GM23338 (cell line): ENCODE results near the gene SOX13. TPM values are rescaled to one million over a fixed set of nuclear protein-coding genes. Genes with fewer than 3 reads are reported as not detected.
A peak's percentile ranks its signal among the peaks of the same experiment; 100 is the strongest.

Source experiments
- ATAC-seq: fragments of 200-7000 bp; cut with Tn5 transposase; 3 replicates; pipeline ENCODE4 v1.9.1; 2020
- DNase-seq: peaks from one replicate; pipeline ENCODE4 v3.0.0-alpha.2; 2015; ENCODE audit warnings: low spot score
- H2AFZ ChIP-seq: fragments of 200-600 bp; sonication (generic); 2 replicates; pipeline ENCODE4 v1.8.0; 2016; ENCODE audit warnings: antibody characterized with exemption, mild to moderate bottlenecking, moderate library complexity
- H3F3A ChIP-seq: fragments of 200-600 bp; sonication (generic); replicated peaks from 2 replicates; pipeline ENCODE4 v1.8.0; 2017; ENCODE audit warnings: antibody characterized with exemption, mixed run types, low read depth
- H3K27ac ChIP-seq: fragments of 200-600 bp; sonication (generic); 2 replicates; pipeline ENCODE4 v1.6.1; 2016; ENCODE audit warnings: low read depth
- H3K27me3 ChIP-seq: fragments of 200-600 bp; sonication (generic); 2 replicates; pipeline ENCODE4 v1.8.0; 2016; ENCODE audit warnings: mild to moderate bottlenecking, mixed run types, moderate library complexity; ENCODE audit not compliant: insufficient read depth
- H3K36me3 ChIP-seq: fragments of 200-600 bp; sonication (generic); 2 replicates; pipeline ENCODE4 v1.8.0; 2016; ENCODE audit warnings: mild to moderate bottlenecking; ENCODE audit not compliant: insufficient read depth
- H3K4me1 ChIP-seq: fragments of 200-600 bp; sonication (generic); 2 replicates; pipeline ENCODE4 v1.8.0; 2016; ENCODE audit warnings: mild to moderate bottlenecking, moderate library complexity; ENCODE audit not compliant: insufficient read depth
- H3K4me2 ChIP-seq: fragments of 200-600 bp; sonication (generic); 2 replicates; pipeline ENCODE4 v1.7.1; 2017; ENCODE audit warnings: mixed run types
- H3K4me3 ChIP-seq: fragments of 200-600 bp; sonication (generic); 2 replicates; pipeline ENCODE4 v1.6.1; 2016; ENCODE audit warnings: mixed run types
- H3K79me2 ChIP-seq: fragments of 200-600 bp; sonication (generic); replicated peaks from 2 replicates; pipeline ENCODE4 v1.8.0; 2017; ENCODE audit warnings: mild to moderate bottlenecking; ENCODE audit not compliant: insufficient read depth
- H3K9me2 ChIP-seq: fragments of 200-600 bp; sonication (generic); 2 replicates; pipeline ENCODE4 v1.8.0; 2017; ENCODE audit not compliant: insufficient read depth
- H4K20me1 ChIP-seq: fragments of 200-600 bp; sonication (generic); replicated peaks from 2 replicates; pipeline ENCODE4 v1.8.0; 2017; ENCODE audit warnings: mild to moderate bottlenecking; ENCODE audit not compliant: insufficient read depth
- H3K27ac Mint-ChIP-seq: 2 replicates; pipeline ENCODE4 v1.8.0; 2020; ENCODE audit warnings: inconsistent platforms, mild to moderate bottlenecking, moderate library complexity, mixed read lengths
- H3K27me3 Mint-ChIP-seq: 3 replicates; pipeline ENCODE4 v1.8.0; 2022; ENCODE audit warnings: low read depth, mild to moderate bottlenecking, moderate library complexity, mixed read lengths, inconsistent platforms; ENCODE audit not compliant: insufficient read depth, poor library complexity
- H3K36me3 Mint-ChIP-seq: 3 replicates; pipeline ENCODE4 v1.8.0; 2021; ENCODE audit warnings: low read depth, mild to moderate bottlenecking, inconsistent platforms, moderate library complexity, mixed read lengths
- H3K4me1 Mint-ChIP-seq: 3 replicates; pipeline ENCODE4 v1.8.0; 2020; ENCODE audit warnings: mild to moderate bottlenecking, inconsistent platforms, mixed read lengths
- H3K4me3 Mint-ChIP-seq: 3 replicates; pipeline ENCODE4 v1.8.0; 2021; ENCODE audit warnings: moderate library complexity, mild to moderate bottlenecking, inconsistent platforms, mixed read lengths
- H3K9me3 Mint-ChIP-seq: 3 replicates; pipeline ENCODE4 v1.8.0; 2020; ENCODE audit warnings: moderate library complexity, mild to moderate bottlenecking, inconsistent platforms, mixed read lengths
- CREB1 ChIP-seq: fragments of 250-450 bp; sonication (Bioruptor Pico); IDR thresholded peaks from 2 replicates; pipeline ENCODE4 v1.5.0; 2020; ENCODE audit warnings: low read depth, mild to moderate bottlenecking, moderate library complexity
- CTCF ChIP-seq, 2 experiments: fragments of 200-600 bp in 1 of 2; sonication (generic) in 1 of 2; conservative IDR thresholded peaks; 2 replicates each; pipeline versions ENCODE4 v1.5.1 to v1.6.1; 2016 to 2017; ENCODE audit warnings: antibody characterized with exemption in 2 of 2, low read depth in 2 of 2, mild to moderate bottlenecking in 2 of 2, moderate library complexity in 1 of 2
- ETS1 ChIP-seq: IDR thresholded peaks from 2 replicates; pipeline ENCODE4 v1.6.1; 2016; ENCODE audit warnings: antibody characterized with exemption
- EZH2 ChIP-seq: fragments of 200-600 bp; sonication (generic); IDR thresholded peaks from one replicate; pipeline ENCODE4 v1.8.0; 2017; ENCODE audit warnings: antibody characterized with exemption, mild to moderate bottlenecking, low read depth; ENCODE audit not compliant: unreplicated experiment
- EZH2phosphoT487 ChIP-seq: fragments of 200-600 bp; sonication (generic); IDR thresholded peaks from one replicate; pipeline ENCODE4 v1.8.1; 2018; ENCODE audit warnings: antibody characterized with exemption; ENCODE audit not compliant: unreplicated experiment
- JUNB ChIP-seq: IDR thresholded peaks from one replicate; pipeline ENCODE4 v1.6.1; 2016; ENCODE audit warnings: antibody characterized with exemption; ENCODE audit not compliant: unreplicated experiment
- NANOG ChIP-seq: IDR thresholded peaks from 2 replicates; pipeline ENCODE4 v1.6.1; 2016; ENCODE audit warnings: antibody characterized with exemption, borderline replicate concordance
- POLR2AphosphoS5 ChIP-seq: IDR thresholded peaks from 2 replicates; pipeline ENCODE4 v1.6.1; 2016; ENCODE audit warnings: antibody characterized with exemption, low read depth
- STAT1 ChIP-seq: IDR thresholded peaks from one replicate; pipeline ENCODE4 v1.6.1; 2016; ENCODE audit warnings: antibody characterized with exemption; ENCODE audit not compliant: unreplicated experiment
- ZNF114 ChIP-seq: fragments of 250-450 bp; sonication (Bioruptor Pico); IDR thresholded peaks from 2 replicates; pipeline ENCODE4 v1.5.0; 2020; ENCODE audit warnings: mild to moderate bottlenecking, moderate library complexity
- ZNF331 ChIP-seq: fragments of 250-450 bp; sonication (Bioruptor Pico); IDR thresholded peaks from 2 replicates; pipeline ENCODE4 v1.5.0; 2020; ENCODE audit warnings: low read depth, mild to moderate bottlenecking, moderate library complexity
- ZNF462 ChIP-seq: fragments of 250-450 bp; sonication (Bioruptor Pico); IDR thresholded peaks from 2 replicates; pipeline ENCODE4 v1.5.0; 2020; ENCODE audit warnings: mild to moderate bottlenecking, moderate library complexity
- polyA plus RNA-seq: library from polyadenylated mRNA; unstranded; fragments of >200 nt; fragmentation: Nextera tagmentation; extraction: Ambion mirVana; gene quantifications from 2 replicates; pipeline ENCODE4 v1.2.1, GENCODE V29; 2016
- total RNA-seq: library from RNA; depleted of rRNA; stranded (reverse); fragments of >200 nt; shearing (Covaris generic); gene quantifications from 2 replicates; pipeline ENCODE4 v1.2.3, GENCODE V29; 2014
- TF ChIP-seq, protein P1 (sequence below): IDR thresholded peaks from one replicate; pipeline ENCODE4 v1.6.1; 2018; ENCODE audit warnings: antibody characterized with exemption; ENCODE audit not compliant: unreplicated experiment

SOX13 gene
- total and polyA plus RNA-seq, 2 experiments from 2014 or later = 28.6 to 123 TPM

DNA sequence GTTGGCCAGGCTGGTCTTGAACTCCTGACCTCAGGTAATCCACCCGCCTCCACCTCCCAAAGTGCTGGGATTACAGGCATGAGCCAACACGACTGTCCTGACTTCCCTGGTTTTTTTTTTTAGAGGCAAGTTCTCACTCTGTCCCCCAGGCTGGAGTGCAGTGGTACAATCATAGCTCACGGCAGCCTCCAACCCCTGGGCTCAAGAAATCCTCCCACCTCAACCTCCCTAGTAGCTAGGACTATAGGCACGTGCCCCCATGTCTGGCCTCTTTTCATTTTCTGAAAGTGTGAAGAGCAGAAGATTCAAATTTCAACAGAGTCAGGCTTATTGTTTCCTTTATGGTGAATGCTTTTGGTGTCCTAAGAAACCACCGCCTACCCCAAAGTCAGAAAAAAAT is 21.7 kb upstream of the SOX13 start:
- no peaks in the 10 kb centered on the region for H3K4me1 Mint-ChIP-seq
- no peak for ATAC-seq

More for the DNA sequence above, 21.7 kb upstream of the SOX13 start:
- no peak for DNase-seq
- H4K20me1 ChIP-seq = no peaks in the 10 kb centered on the region
- Mint-ChIP-seq H3K27ac (peak overlapping the region; percentile 10; the same call in 1 of the 2 replicates), H3K9me3 (no peaks in the 10 kb centered on the region), H3K4me3 (no peak overlapping the region), H3K36me3 (no peaks in the 10 kb centered on the region), H3K27me3 (peaks cover 4% of the 10 kb centered on the region)
- H3K79me2 ChIP-seq = no peaks in the 10 kb centered on the region
- H3K36me3 ChIP-seq = no peaks in the 10 kb centered on the region
- H3K4me3 ChIP-seq = no peak overlapping the region
- no peaks in the 10 kb centered on the region for H3K4me1 ChIP-seq
- no peaks in the 10 kb centered on the region for H3K9me2 ChIP-seq
- H2AFZ ChIP-seq = no peak overlapping the region
- TF ChIP-seq, protein P1, sequence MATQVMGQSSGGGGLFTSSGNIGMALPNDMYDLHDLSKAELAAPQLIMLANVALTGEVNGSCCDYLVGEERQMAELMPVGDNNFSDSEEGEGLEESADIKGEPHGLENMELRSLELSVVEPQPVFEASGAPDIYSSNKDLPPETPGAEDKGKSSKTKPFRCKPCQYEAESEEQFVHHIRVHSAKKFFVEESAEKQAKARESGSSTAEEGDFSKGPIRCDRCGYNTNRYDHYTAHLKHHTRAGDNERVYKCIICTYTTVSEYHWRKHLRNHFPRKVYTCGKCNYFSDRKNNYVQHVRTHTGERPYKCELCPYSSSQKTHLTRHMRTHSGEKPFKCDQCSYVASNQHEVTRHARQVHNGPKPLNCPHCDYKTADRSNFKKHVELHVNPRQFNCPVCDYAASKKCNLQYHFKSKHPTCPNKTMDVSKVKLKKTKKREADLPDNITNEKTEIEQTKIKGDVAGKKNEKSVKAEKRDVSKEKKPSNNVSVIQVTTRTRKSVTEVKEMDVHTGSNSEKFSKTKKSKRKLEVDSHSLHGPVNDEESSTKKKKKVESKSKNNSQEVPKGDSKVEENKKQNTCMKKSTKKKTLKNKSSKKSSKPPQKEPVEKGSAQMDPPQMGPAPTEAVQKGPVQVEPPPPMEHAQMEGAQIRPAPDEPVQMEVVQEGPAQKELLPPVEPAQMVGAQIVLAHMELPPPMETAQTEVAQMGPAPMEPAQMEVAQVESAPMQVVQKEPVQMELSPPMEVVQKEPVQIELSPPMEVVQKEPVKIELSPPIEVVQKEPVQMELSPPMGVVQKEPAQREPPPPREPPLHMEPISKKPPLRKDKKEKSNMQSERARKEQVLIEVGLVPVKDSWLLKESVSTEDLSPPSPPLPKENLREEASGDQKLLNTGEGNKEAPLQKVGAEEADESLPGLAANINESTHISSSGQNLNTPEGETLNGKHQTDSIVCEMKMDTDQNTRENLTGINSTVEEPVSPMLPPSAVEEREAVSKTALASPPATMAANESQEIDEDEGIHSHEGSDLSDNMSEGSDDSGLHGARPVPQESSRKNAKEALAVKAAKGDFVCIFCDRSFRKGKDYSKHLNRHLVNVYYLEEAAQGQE = no peak
- TF ChIP-seq ZNF331 (CRISPR knock-in tag) = no peak
- no peak for TF ChIP-seq EZH2phosphoT487
- TF ChIP-seq ETS1 = no peak
- no peak for TF ChIP-seq JUNB
- TF ChIP-seq ZNF462 = no peak
- TF ChIP-seq CREB1 (CRISPR knock-in tag) = no peak
- no peak for TF ChIP-seq ZNF114 (CRISPR knock-in tag)
- no peak for TF ChIP-seq NANOG
- no peak for TF ChIP-seq EZH2
- TF ChIP-seq CTCF (conservative IDR thresholded peaks at IDR 0.05; ENCODE audit: low read depth in 2 of 2) = no peak
- TF ChIP-seq POLR2AphosphoS5 = no peak
- no peak for TF ChIP-seq STAT1
- no peaks in the 10 kb centered on the region for H3F3A ChIP-seq
- H3K27ac ChIP-seq = no peak overlapping the region
- H3K4me2 ChIP-seq = no peak overlapping the region
- H3K27me3 ChIP-seq = no peaks in the 10 kb centered on the region
